Activated T-cell treated with anti-CD3 and anti-CD28 coated beads, Interleukin-2, amount 50 U/mL, for 4 hours (primary cell): ENCODE results near the gene ACER3. TPM values are rescaled to one million over a fixed set of nuclear protein-coding genes. Genes with fewer than 3 reads are reported as not detected.
"Not testable (repeated sequence)": the region's sequence is repeated elsewhere in the genome, so short reads cannot be mapped to it uniquely, and the experiment has no call there.

Experiments used
- ATAC-seq, 2 donors: fragments of 200-7000 bp; cut with Tn5 transposase; one replicate each; pipeline ENCODE4 v1.10.0; 2021
- DNase-seq: peaks from one replicate; pipeline ENCODE4 v3.0.0-alpha.2; 2020
- H3K27me3 Mint-ChIP-seq: one replicate; pipeline ENCODE4 v1.8.0; 2021; ENCODE audit warnings: low read depth, mixed read lengths
- H3K36me3 Mint-ChIP-seq: one replicate; pipeline ENCODE4 v1.8.0; 2022; ENCODE audit warnings: mixed read lengths; ENCODE audit not compliant: insufficient read depth
- H3K4me1 Mint-ChIP-seq: one replicate; pipeline ENCODE4 v1.8.0; 2021; ENCODE audit warnings: low read depth, mixed read lengths
- H3K4me3 Mint-ChIP-seq: one replicate; pipeline ENCODE4 v1.8.0; 2021; ENCODE audit warnings: mild to moderate bottlenecking, moderate library complexity, mixed read lengths
- H3K9me3 Mint-ChIP-seq: one replicate; pipeline ENCODE4 v1.8.0; 2021; ENCODE audit warnings: mixed read lengths
- total RNA-seq, 3 donors: library from RNA; stranded (reverse); gene quantifications; one replicate each; pipeline ENCODE4 v1.2.1, GENCODE V29; 2021

Gene ACER3
- total RNA-seq, 3 donors from 2014 or later: 7.8 to 10.3 (median 10.2) TPM

GRCh38 chr11:77044886-77045285, 184.2 kb downstream of the ACER3 start:
- ATAC-seq: no peak
- H3K4me1 Mint-ChIP-seq: peaks cover 17% of the 10 kb centered on the region

DNA sequence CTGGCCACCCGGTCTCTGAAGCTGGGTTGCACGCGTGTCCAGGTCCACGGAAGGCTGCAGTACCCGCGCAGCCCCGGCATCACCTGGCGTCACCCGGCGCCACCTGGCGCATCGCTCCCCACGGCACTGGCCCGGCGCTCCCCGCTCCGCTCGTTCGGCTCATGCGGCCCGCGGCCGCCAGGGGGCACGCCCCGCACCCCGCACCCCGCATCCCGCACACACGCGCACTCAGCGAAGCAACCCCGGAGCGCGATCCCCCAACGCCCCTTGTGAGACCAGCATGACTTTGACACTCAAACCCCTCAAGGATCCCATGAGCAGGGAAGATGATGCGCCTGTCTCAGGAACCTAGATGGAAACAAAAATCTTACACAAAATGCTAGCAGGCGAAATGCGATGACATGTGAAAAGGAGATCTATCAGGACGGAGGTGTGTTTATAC, 185.4 kb downstream of the ACER3 start:
- Mint-ChIP-seq H3K9me3 (no peaks in the 10 kb centered on the region), H3K27me3 (peaks cover 20% of the 10 kb centered on the region), H3K4me3 (no peak overlapping the region), H3K36me3 (no peaks in the 10 kb centered on the region), H3K4me1 (peaks cover 14% of the 10 kb centered on the region)
- ATAC-seq (peak; percentile 46 to 50), DNase-seq (peak; percentile 51)

More at GRCh38 chr11:77044886-77045285, 184.2 kb downstream of the ACER3 start:
- Mint-ChIP-seq H3K4me3 (no peak overlapping the region), H3K36me3 (no peaks in the 10 kb centered on the region), H3K27me3 (peaks cover 28% of the 10 kb centered on the region), H3K9me3 (no peaks in the 10 kb centered on the region)
- no peak for DNase-seq

DNA sequence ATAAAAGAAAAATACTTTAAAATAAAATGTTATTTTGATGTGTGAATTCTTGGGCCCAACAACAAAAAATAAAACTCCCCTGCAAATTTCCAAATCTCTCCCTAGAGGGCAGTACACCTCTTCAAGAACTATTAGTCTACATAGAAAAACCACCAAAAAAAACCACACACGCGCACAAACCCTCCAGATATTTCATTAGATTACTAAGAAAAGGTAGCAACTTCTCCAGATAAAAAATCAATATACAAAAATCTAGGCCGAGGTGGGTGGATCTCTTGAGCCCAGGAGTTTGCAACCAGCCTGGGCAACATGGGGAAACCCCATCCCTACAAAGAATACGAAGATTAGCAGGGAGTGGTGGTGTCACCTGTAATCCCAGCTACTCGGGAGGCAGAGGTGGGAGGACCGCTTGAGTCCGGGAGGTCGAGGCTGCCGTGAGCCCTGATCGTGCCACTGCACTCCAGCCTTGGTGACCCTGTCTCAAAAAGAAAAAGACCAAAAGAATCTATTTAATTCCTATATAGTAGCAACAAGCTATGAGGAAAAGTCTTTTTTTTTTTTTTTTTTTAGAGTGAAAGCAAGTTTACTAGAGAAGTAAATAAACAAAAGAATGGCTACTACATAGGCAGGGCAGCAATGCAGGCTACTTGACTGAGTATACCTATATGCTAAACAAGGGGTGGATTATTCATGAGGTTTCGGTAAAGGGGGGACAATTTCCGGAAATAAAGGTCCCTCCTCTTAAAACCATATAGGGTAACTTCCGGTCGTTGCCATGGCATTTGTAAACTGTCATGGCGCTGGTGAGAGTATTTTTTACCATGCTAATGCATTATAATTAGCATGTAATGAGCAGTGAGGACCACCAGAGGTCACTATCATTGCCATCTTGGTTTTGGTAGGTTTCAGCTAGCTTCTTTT, 186.5 kb downstream of the ACER3 start:
- Mint-ChIP-seq H3K4me3 (peak overlapping the region; percentile 73), H3K27me3 (peaks cover 13% of the 10 kb centered on the region), H3K9me3 (no peaks in the 10 kb centered on the region), H3K36me3 (no peaks in the 10 kb centered on the region), H3K4me1 (peaks cover 14% of the 10 kb centered on the region)
- DNase-seq (peak; percentile 69), ATAC-seq (peak; percentile 97)

GRCh38 chr11:77047928-77048446, 187.3 kb downstream of the ACER3 start:
- DNase-seq, H3K9me3 Mint-ChIP-seq, H3K36me3 Mint-ChIP-seq, ATAC-seq, H3K27me3 Mint-ChIP-seq, H3K4me3 Mint-ChIP-seq: not testable (repeated sequence)
- H3K4me1 Mint-ChIP-seq: peaks cover 14% of the 10 kb centered on the region

- no peaks in the 10 kb centered on the region for H3K36me3 Mint-ChIP-seq
Observed at GRCh38 chr11:77049026-77049425, 188.3 kb downstream of the ACER3 start.

DNA sequence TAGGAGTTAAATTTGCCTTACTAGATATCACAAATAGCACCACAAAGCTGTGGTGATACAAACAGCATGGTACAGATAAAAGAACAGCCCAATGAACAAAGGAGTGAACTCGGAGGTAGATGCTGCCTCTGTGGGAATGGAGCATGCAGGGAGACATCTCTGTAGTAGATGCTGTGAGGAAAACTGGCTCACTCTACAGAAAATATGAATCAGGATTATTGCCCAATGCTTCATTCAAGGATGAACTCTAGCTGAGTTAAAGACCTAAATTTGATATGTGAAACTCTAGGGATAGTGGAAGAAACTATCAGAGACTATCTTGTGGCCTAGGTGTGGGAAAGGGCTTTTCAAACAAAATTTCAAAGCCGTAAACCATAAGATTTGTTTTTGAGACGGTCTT, 190.8 kb downstream of the ACER3 start:
- DNase-seq: no peak
- Mint-ChIP-seq H3K4me3 (no peak overlapping the region), H3K36me3 (no peaks in the 10 kb centered on the region), H3K4me1 (peaks cover 7% of the 10 kb centered on the region), H3K27me3 (no peaks in the 10 kb centered on the region), H3K9me3 (no peaks in the 10 kb centered on the region)
- no peak for ATAC-seq

More at GRCh38 chr11:77049026-77049425, 188.3 kb downstream of the ACER3 start:
- Mint-ChIP-seq H3K4me1 (peaks cover 14% of the 10 kb centered on the region), H3K4me3 (no peak overlapping the region), H3K27me3 (peaks cover 7% of the 10 kb centered on the region), H3K9me3 (no peaks in the 10 kb centered on the region)
- DNase-seq: no peak
- no peak for ATAC-seq

- H3K36me3 Mint-ChIP-seq: no peaks in the 10 kb centered on the region
- no peak for ATAC-seq
Observed at GRCh38 chr11:77052518-77052917, 191.8 kb downstream of the ACER3 start.

DNA sequence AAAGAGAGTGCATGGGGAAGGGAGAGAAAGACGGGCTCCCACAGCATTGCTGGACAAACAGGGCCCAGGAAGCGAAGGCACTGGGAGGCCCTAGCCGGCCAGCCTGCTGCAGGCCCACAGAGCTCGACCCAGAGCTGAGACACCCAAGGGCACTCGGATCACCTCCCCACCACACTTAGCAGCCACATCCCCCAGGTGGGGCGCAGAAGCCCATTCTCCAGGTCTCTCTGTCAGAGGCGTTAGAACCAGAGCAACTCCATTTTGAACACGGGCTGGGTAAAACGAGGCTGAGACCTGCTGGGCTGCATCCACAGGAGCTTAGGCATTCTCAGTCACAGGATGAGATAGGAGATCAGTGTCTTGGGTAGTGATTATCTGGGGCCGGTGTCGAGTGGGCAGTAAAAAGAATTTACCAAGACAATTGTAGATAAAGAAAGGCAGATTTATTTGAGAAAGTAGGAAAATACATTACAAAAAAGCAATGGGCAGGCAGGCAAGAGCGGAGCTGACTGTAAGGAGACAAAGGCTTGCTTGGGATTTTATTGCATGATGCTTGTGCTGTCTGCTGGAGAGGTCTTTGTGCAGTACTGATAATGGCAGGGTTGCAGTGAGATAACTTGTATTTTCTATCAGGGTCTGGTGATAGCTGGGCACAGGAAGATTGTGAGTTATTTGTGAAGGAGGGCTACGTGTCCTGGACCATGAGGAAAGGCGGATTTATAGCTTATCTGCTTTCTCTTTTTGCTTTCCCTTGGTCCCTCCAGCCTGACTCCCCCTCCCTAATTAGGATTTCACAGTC, 192.7 kb downstream of the ACER3 start:
- H3K9me3 Mint-ChIP-seq: peaks cover 4% of the 10 kb centered on the region
- no peak overlapping the region for H3K4me3 Mint-ChIP-seq
- no peaks in the 10 kb centered on the region for H3K4me1 Mint-ChIP-seq
- no peaks in the 10 kb centered on the region for H3K36me3 Mint-ChIP-seq
- no peaks in the 10 kb centered on the region for H3K27me3 Mint-ChIP-seq
- ATAC-seq (no peak), DNase-seq (no peak)

More at GRCh38 chr11:77052518-77052917, 191.8 kb downstream of the ACER3 start:
- Mint-ChIP-seq H3K27me3 (no peaks in the 10 kb centered on the region), H3K4me1 (no peaks in the 10 kb centered on the region), H3K4me3 (no peak overlapping the region), H3K9me3 (peaks cover 4% of the 10 kb centered on the region)
- no peak for DNase-seq

DNA sequence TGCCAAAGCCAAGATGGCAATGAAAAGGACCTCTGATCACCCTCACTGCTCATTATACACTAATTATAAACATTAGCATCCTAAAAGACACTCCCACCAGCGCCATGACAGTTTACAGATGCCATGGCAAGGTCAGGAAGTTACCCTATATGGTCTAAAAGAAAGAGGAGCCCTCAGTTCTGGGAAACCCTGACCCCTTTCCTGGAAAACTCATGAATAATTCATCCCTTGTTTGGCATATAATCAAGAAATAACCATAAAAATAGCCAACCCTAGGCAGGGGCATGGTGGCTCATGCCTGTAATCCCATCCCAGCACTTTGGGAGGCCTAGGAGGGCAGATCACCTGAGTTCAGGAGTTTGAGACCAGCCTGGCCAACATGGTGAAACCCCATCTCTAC, 193.4 kb downstream of the ACER3 start:
- H3K27me3 Mint-ChIP-seq: no peaks in the 10 kb centered on the region
- H3K9me3 Mint-ChIP-seq: peaks cover 4% of the 10 kb centered on the region
- ATAC-seq (no peak), DNase-seq (no peak)
- no peaks in the 10 kb centered on the region for H3K36me3 Mint-ChIP-seq
- no peak overlapping the region for H3K4me3 Mint-ChIP-seq
- no peaks in the 10 kb centered on the region for H3K4me1 Mint-ChIP-seq

DNA sequence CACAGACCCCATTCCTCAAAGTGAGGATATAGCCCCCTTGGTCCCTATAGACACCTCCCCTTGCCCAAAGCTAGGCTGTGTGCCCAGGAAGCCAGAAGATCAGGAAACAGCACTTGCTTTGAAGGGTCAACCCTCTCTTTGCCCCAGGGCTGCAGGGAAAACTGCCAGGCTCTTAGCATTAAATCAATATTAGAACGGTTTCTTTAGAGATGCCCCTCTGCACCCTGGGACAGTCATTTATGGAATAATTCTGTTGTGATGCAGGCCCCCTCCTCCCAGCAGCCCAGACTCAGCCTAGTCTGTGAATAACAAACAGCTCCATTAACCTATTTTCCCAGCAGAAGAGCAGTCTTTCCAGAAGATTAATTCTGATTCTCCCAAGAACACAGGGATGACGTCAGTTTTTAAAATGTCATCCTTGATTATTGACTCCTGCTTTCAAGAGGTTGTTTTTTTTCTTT, 194.4 kb downstream of the ACER3 start:
- Mint-ChIP-seq H3K36me3 (no peaks in the 10 kb centered on the region), H3K27me3 (no peaks in the 10 kb centered on the region), H3K9me3 (peaks cover 4% of the 10 kb centered on the region), H3K4me1 (no peaks in the 10 kb centered on the region), H3K4me3 (no peak overlapping the region)
- no peak for DNase-seq
- ATAC-seq: no peak

DNA sequence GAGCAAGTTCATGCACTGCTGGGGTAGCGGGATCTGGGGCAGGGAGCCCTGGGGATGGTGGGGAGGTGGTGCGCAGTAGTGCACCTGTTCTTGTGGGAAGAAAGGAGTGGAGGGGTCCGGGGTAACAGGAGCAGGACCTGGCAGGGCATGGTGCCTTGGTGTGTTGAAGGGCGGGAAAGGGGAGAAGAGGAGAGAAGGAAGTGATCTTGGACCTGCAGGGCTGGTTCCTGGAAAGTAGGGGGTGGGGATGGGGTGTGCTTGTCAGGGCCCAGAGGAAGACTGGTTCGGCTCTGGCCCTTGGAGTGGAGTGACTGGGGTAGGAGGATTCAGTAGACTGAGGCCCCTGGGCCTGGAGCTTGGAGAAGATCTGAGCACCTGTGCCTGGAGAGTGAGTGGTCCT, 195.2 kb downstream of the ACER3 start:
- H3K4me3 Mint-ChIP-seq: no peak overlapping the region
- ATAC-seq (no peak), DNase-seq (no peak)
- no peaks in the 10 kb centered on the region for H3K27me3 Mint-ChIP-seq
- H3K36me3 Mint-ChIP-seq: no peaks in the 10 kb centered on the region
- H3K4me1 Mint-ChIP-seq: no peaks in the 10 kb centered on the region
- peaks cover 4% of the 10 kb centered on the region for H3K9me3 Mint-ChIP-seq

DNA sequence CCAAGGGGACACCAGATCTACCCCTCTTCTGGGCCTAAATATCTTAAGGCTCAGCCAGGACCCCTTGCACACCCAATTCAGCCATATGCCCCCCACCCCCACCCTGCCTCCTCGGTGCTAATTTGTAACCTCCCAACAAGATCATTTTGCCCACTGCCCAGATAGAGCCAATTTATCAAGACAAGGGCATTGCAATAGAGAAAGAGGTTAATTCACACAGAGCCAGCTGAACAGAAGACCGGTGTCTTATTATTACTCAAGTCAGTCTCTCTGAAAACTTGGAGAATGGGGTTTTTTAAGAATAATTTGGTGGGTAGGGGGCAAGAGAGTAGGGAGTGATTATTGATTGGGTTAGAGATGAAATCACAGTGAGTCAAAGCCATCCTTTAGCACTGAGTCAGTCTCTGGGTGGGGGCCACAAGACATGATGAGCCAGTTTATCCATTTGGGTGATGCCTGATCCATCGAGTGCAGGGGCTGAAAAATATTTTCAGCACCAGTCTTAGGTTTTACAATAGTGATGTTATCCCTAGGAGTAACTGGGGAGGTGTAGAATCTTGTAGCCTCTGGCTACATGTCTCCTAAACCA, 196.2 kb downstream of the ACER3 start:
- H3K4me1 Mint-ChIP-seq: no peaks in the 10 kb centered on the region
- H3K36me3 Mint-ChIP-seq: no peaks in the 10 kb centered on the region
- DNase-seq (no peak), ATAC-seq (no peak)
- no peak overlapping the region for H3K4me3 Mint-ChIP-seq
- H3K9me3 Mint-ChIP-seq: peaks cover 8% of the 10 kb centered on the region
- H3K27me3 Mint-ChIP-seq: no peaks in the 10 kb centered on the region

- Mint-ChIP-seq H3K36me3 (no peaks in the 10 kb centered on the region), H3K27me3 (no peaks in the 10 kb centered on the region), H3K4me1 (no peaks in the 10 kb centered on the region), H3K4me3 (no peak overlapping the region), H3K9me3 (peaks cover 8% of the 10 kb centered on the region)
- DNase-seq (no peak), ATAC-seq (no peak)
Observed at GRCh38 chr11:77057938-77058474, 197.3 kb downstream of the ACER3 start.

DNA sequence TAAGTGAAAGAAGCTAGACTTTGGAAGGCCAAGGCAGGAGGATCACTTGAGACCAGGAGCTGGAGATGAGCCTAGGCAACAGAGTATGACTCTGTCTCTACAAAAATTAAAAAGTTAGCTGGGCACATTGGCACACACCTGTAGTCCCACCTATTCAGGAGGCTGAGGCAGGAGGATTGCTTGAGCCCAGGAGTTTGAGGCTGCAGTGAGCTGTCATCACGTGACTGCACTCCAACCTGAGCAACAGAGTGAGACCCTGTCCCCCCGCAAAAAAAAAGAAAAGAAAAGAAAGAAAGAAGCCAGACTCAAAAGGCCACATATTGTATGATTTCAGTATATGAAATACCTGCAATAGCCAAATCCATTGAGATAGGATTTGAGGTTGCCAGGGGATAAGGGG, 198.2 kb downstream of the ACER3 start:
- H3K27me3 Mint-ChIP-seq: no peaks in the 10 kb centered on the region
- DNase-seq (no peak), ATAC-seq (no peak)
- H3K9me3 Mint-ChIP-seq: peaks cover 8% of the 10 kb centered on the region
- H3K4me3 Mint-ChIP-seq: no peak overlapping the region
- no peaks in the 10 kb centered on the region for H3K4me1 Mint-ChIP-seq
- H3K36me3 Mint-ChIP-seq: no peaks in the 10 kb centered on the region
